DND-41 (cell line): ENCODE measurements around the gene NEMF.

Source experiments
- CTCF ChIP-seq: IDR thresholded peaks from 2 replicates; pipeline ENCODE4 v1.5.1; 2012; ENCODE audit warnings: borderline replicate concordance, low read length, moderate library complexity, mild to moderate bottlenecking; ENCODE audit not compliant: poor library complexity, severe bottlenecking; ENCODE audit errors: extremely low read depth
- EZH2 ChIP-seq: IDR thresholded peaks from 3 replicates; pipeline ENCODE4 v1.6.1; 2012; ENCODE audit warnings: borderline replicate concordance, low read depth, mild to moderate bottlenecking, moderate library complexity, low read length, inconsistent platforms; ENCODE audit not compliant: severe bottlenecking

- no peak for TF ChIP-seq CTCF
- TF ChIP-seq EZH2 = no peak
These were observed 16.1 kb upstream of the NEMF start for GRCh38 chr14:49868720-49869114.
